HepG2 (cell line): ENCODE measurements around the gene APOBEC3B. TPM values are rescaled to one million over a fixed set of nuclear protein-coding genes. Genes with fewer than 3 reads are reported as not detected.

ENCODE experiments used
- AHR ChIP-seq: IDR thresholded peaks from 2 replicates; pipeline ENCODE4 v1.6.1; 2018; ENCODE audit warnings: missing genetic modification reagents, missing compliant biosample characterization
- CREB1 ChIP-seq, 2 experiments: fragments of 450-650 bp in 1 of 2; IDR thresholded peaks; 2 replicates each; pipeline ENCODE4 v1.6.1; 2016 to 2017; ENCODE audit warnings: control low read depth in 1 of 2, mild to moderate bottlenecking in 1 of 2, missing compliant biosample characterization in 1 of 2, missing genetic modification characterization in 1 of 2
- DMAP1 ChIP-seq: IDR thresholded peaks from 2 replicates; pipeline ENCODE4 v1.6.1; 2016
- FOXK1 ChIP-seq: sonication (generic); formaldehyde crosslinking; IDR thresholded peaks from 2 replicates; pipeline ENCODE4 v1.4.0; 2020; ENCODE audit warnings: low read depth, missing genetic modification reagents, borderline replicate concordance
- GTF2F1 ChIP-seq: fragments of 150-350 bp; IDR thresholded peaks from 2 replicates; pipeline ENCODE4 v1.6.1; 2014; ENCODE audit warnings: low read length
- HHEX ChIP-seq: IDR thresholded peaks from 2 replicates; pipeline ENCODE4 v1.6.1; 2016; ENCODE audit warnings: control low read depth
- HMG20A ChIP-seq: IDR thresholded peaks from 2 replicates; pipeline ENCODE4 v1.6.1; 2016; ENCODE audit warnings: borderline replicate concordance
- IKZF1 ChIP-seq: fragments of 450-650 bp; IDR thresholded peaks from 2 replicates; pipeline ENCODE4 v1.7.1; 2016
- KAT8 ChIP-seq: IDR thresholded peaks from 2 replicates; pipeline ENCODE4 v1.6.1; 2016; ENCODE audit warnings: missing genetic modification reagents, missing compliant biosample characterization
- MEF2D ChIP-seq: sonication (generic); formaldehyde crosslinking; IDR thresholded peaks from 2 replicates; pipeline ENCODE4 v1.5.1; 2020; ENCODE audit warnings: mild to moderate bottlenecking, missing genetic modification reagents
- ONECUT2 ChIP-seq: sonication (generic); formaldehyde crosslinking; IDR thresholded peaks from 2 replicates; pipeline ENCODE4 v1.4.0; 2020; ENCODE audit warnings: missing genetic modification reagents
- REST ChIP-seq, 2 experiments: IDR thresholded peaks; 2 replicates each; pipeline ENCODE4 v1.6.1; 2011 to 2012; ENCODE audit warnings: low read length in 2 of 2, borderline replicate concordance in 1 of 2, low read depth in 1 of 2, mild to moderate bottlenecking in 1 of 2, moderate library complexity in 1 of 2
- SOX6 ChIP-seq, 2 experiments: fragments of 450-650 bp in 1 of 2; sonication (generic) in 1 of 2; formaldehyde crosslinking in 1 of 2; IDR thresholded peaks; 2 replicates each; pipeline versions ENCODE4 v1.4.0 to v1.6.1; 2017 to 2020; ENCODE audit warnings: antibody characterized with exemption in 1 of 2, mild to moderate bottlenecking in 1 of 2, missing genetic modification reagents in 1 of 2
- STAT5B ChIP-seq: sonication (generic); formaldehyde crosslinking; IDR thresholded peaks from 2 replicates; pipeline ENCODE4 v1.4.0; 2020; ENCODE audit warnings: missing genetic modification reagents
- TEAD3 ChIP-seq: optimal IDR thresholded peaks from 2 replicates; pipeline ENCODE3; 2016; ENCODE audit warnings: borderline replicate concordance
- TEF ChIP-seq: sonication (generic); formaldehyde crosslinking; IDR thresholded peaks from 2 replicates; pipeline ENCODE4 v1.5.0; 2020; ENCODE audit warnings: missing genetic modification reagents
- ZFP90 ChIP-seq: sonication (generic); formaldehyde crosslinking; IDR thresholded peaks from 2 replicates; pipeline ENCODE4 v1.8.0; 2022; ENCODE audit warnings: missing genetic modification reagents, mild to moderate bottlenecking, inconsistent platforms, borderline replicate concordance
- ZFX ChIP-seq: sonication (generic); formaldehyde crosslinking; IDR thresholded peaks from 2 replicates; pipeline ENCODE4 v1.4.0; 2020; ENCODE audit warnings: mild to moderate bottlenecking, low read depth, missing genetic modification reagents, moderate library complexity
- ZNF260 ChIP-seq: sonication (generic); formaldehyde crosslinking; IDR thresholded peaks from 2 replicates; pipeline ENCODE4 v1.4.0; 2020; ENCODE audit warnings: missing genetic modification reagents, low read depth, mild to moderate bottlenecking, borderline replicate concordance
- ZNF382 ChIP-seq: sonication (generic); formaldehyde crosslinking; IDR thresholded peaks from 2 replicates; pipeline ENCODE4 v1.5.0; 2020; ENCODE audit warnings: missing genetic modification reagents, mild to moderate bottlenecking, borderline replicate concordance
- ZNF496 ChIP-seq: sonication (generic); formaldehyde crosslinking; IDR thresholded peaks from 2 replicates; pipeline ENCODE4 v1.8.1; 2023; ENCODE audit warnings: mild to moderate bottlenecking, moderate library complexity, missing genetic modification reagents; ENCODE audit not compliant: insufficient replicate concordance
- ZNF589 ChIP-seq: sonication (generic); formaldehyde crosslinking; conservative IDR thresholded peaks from 2 replicates; pipeline ENCODE4 v1.8.0; 2022; ENCODE audit warnings: mild to moderate bottlenecking, moderate library complexity, missing genetic modification reagents
- ZNF713 ChIP-seq: sonication (generic); formaldehyde crosslinking; IDR thresholded peaks from 2 replicates; pipeline ENCODE4 v1.4.0; 2020; ENCODE audit warnings: mild to moderate bottlenecking, missing genetic modification reagents
- ZNF746 ChIP-seq: sonication (generic); formaldehyde crosslinking; IDR thresholded peaks from 2 replicates; pipeline ENCODE4 v1.8.0; 2022; ENCODE audit warnings: mild to moderate bottlenecking, missing genetic modification reagents
- ZNF83 ChIP-seq: sonication (generic); formaldehyde crosslinking; IDR thresholded peaks from 2 replicates; pipeline ENCODE4 v1.4.0; 2020; ENCODE audit warnings: missing genetic modification reagents, mild to moderate bottlenecking, borderline replicate concordance
- ZSCAN22 ChIP-seq: sonication (generic); formaldehyde crosslinking; IDR thresholded peaks from 2 replicates; pipeline ENCODE4 v1.4.0; 2020; ENCODE audit warnings: mild to moderate bottlenecking, missing genetic modification reagents
- polyA plus RNA-seq, 8 experiments: library from polyadenylated mRNA; depleted of rRNA in 3 of 8; stranded (reverse) in 7 of 8; unstranded in 1 of 8; fragments of >200 nt; fragmentation: Illumina TruSeq in 4 of 8; extraction: Trizol in 4 of 8; gene quantifications; 2 replicates each; pipeline versions ENCODE4 v1.2.1 to v1.2.3, GENCODE V29; 2011 to 2016; ENCODE audit warnings: low read depth in 4 of 8, missing spikeins in 1 of 8, mixed read lengths in 1 of 8; ENCODE audit not compliant: insufficient read depth in 1 of 8
- total RNA-seq, 5 experiments: library from RNA; depleted of rRNA; stranded (reverse); fragments of >200 nt; fragmentation: Illumina TruSeq; extraction: Trizol; gene quantifications; 2 replicates each; pipeline ENCODE4 v1.2.3, GENCODE V29; 2016; ENCODE audit warnings: low read depth in 1 of 5

Gene APOBEC3B
- total and polyA plus RNA-seq, 2 of the 13 experiments (the other 11 are each of a cell fraction or from before 2014, with no cell fraction given): 6.7 to 8.8 TPM

- no peak for TF ChIP-seq TEF
- TF ChIP-seq IKZF1: no peak
- no peak for TF ChIP-seq ZNF83 (CRISPR knock-in tag)
- TF ChIP-seq DMAP1 (CRISPR knock-in tag): 0 out of 2 replicates have a peak, but pooled peaks have one; percentile 27
- TF ChIP-seq KAT8 (CRISPR knock-in tag): peak; percentile 66
- TF ChIP-seq AHR: no peak
- no peak for TF ChIP-seq ZNF260
- no peak for TF ChIP-seq ZNF382 (CRISPR knock-in tag)
- 0 out of 2 replicates have a peak, but pooled peaks have one; percentile 4 for TF ChIP-seq ZNF746
- TF ChIP-seq FOXK1 (CRISPR knock-in tag): peak; percentile 17; the same call in 1 of the 2 replicates
- TF ChIP-seq ZSCAN22: no peak
- TF ChIP-seq CREB1 (IDR thresholded peaks at IDR 0.05): no peak
- no peak for TF ChIP-seq CREB1 (CRISPR knock-in tag; IDR thresholded peaks at IDR 0.05)
- TF ChIP-seq HMG20A (CRISPR knock-in tag): no peak
- no peak for TF ChIP-seq STAT5B (CRISPR knock-in tag)
- no peak for TF ChIP-seq REST (IDR thresholded peaks at IDR 0.05; ENCODE audit: borderline replicate concordance in 1 of 2, low read depth in 1 of 2, low read length in 2 of 2)
- TF ChIP-seq HHEX (CRISPR knock-in tag): no peak
- TF ChIP-seq ONECUT2 (CRISPR knock-in tag): no peak
- TF ChIP-seq ZNF589 (CRISPR knock-in tag): no peak
- TF ChIP-seq MEF2D (CRISPR knock-in tag): no peak
- TF ChIP-seq ZFP90 (CRISPR knock-in tag): no peak
- peak; percentile 20 for TF ChIP-seq TEAD3 (CRISPR knock-in tag)
- TF ChIP-seq ZNF496 (CRISPR knock-in tag): no peak
- TF ChIP-seq ZFX: peak; percentile 95
- TF ChIP-seq SOX6 (IDR thresholded peaks at IDR 0.05): no peak
- peak; percentile 19; the same call in 1 of the 2 replicates for TF ChIP-seq SOX6 (CRISPR knock-in tag; IDR thresholded peaks at IDR 0.05)
- TF ChIP-seq ZNF713 (CRISPR knock-in tag): no peak
- TF ChIP-seq GTF2F1: no peak
Observed at GRCh38 chr22:39013942-39014722, 32.0 kb downstream of the APOBEC3B start, which contains the start of gene APOBEC3C (continued).
